WERI-Rb-1 (cell line): Measurements from ENCODE around the gene TBX18.

Source experiments
- DNase-seq: peaks from one replicate; pipeline ENCODE4 v3.0.0-alpha.2; 2020
- H3K27ac ChIP-seq: fragments of 250-450 bp; sonication (Bioruptor Pico); 2 replicates; pipeline ENCODE4 v1.5.1; 2020; ENCODE audit warnings: mild to moderate bottlenecking, moderate library complexity
- H3K27me3 ChIP-seq: fragments of 250-450 bp; sonication (Bioruptor Pico); 2 replicates; pipeline ENCODE4 v1.5.1; 2021; ENCODE audit warnings: mild to moderate bottlenecking, low read depth, moderate library complexity; ENCODE audit not compliant: insufficient read depth, severe bottlenecking
- H3K36me3 ChIP-seq: fragments of 250-450 bp; sonication (Bioruptor Pico); 2 replicates; pipeline ENCODE4 v1.5.1; 2020; ENCODE audit warnings: mild to moderate bottlenecking, moderate library complexity
- H3K4me3 ChIP-seq: 2 replicates; pipeline ENCODE4 v1.5.1; 2011; ENCODE audit warnings: low read depth, mild to moderate bottlenecking, control low read depth, low read length
- H3K9me3 ChIP-seq: fragments of 250-450 bp; sonication (Bioruptor Pico); 2 replicates; pipeline ENCODE4 v1.5.1; 2021; ENCODE audit warnings: mild to moderate bottlenecking, moderate library complexity; ENCODE audit not compliant: severe bottlenecking
- CTCF ChIP-seq: IDR thresholded peaks from 2 replicates; pipeline ENCODE4 v1.5.1; 2011; ENCODE audit warnings: low read depth, mild to moderate bottlenecking, control low read depth, inconsistent platforms, low read length

The TBX18 gene

DNA sequence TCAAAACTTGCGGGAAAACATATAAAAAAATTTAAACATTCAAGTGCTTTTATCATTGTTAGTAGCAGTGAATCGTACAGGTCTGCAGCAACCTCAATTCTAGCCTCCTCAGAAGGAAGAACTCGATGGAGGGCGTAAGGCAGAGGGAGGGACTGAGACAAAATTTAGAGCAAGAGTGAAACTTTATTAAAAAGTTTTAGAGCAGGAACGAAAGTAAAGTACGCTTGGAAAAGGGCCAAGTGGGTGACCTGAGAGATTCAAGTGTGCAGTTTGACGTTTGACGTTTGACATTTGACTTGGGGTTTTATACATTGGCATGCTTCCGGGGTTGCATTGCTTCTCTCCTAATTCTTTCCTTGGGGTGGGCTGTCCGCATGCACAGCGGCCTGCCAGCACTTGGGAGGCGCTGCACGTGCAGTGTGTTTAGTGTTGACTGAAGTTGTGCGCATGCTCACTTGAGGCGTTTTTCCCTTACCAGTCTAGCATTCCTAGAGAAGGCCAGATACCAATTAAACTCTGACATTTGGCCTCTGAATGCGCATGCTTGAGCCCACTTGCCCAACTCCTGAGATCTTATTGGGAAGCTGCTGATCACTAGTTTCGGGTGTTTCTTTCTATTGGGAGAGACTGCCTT lies 82.6 kb downstream of the TBX18 start:
- no peak overlapping the region for H3K27ac ChIP-seq
- no peak for TF ChIP-seq CTCF
- H3K4me3 ChIP-seq = no peak overlapping the region

GRCh38 chr6:84675651-84676050 lies 88.7 kb downstream of the TBX18 start:
- Histone ChIP-seq H3K9me3 (no peaks in the 10 kb centered on the region), H3K27ac (no peak overlapping the region), H3K36me3 (no peaks in the 10 kb centered on the region), H3K4me3 (no peak overlapping the region), H3K27me3 (no peaks in the 10 kb centered on the region)
- no peak for DNase-seq
- no peak for TF ChIP-seq CTCF

More for the DNA sequence above, 82.6 kb downstream of the TBX18 start:
- Histone ChIP-seq H3K36me3 (no peaks in the 10 kb centered on the region), H3K9me3 (peaks cover 4% of the 10 kb centered on the region), H3K27me3 (no peaks in the 10 kb centered on the region)
- DNase-seq = no peak

- no peak for DNase-seq
- Histone ChIP-seq H3K36me3 (no peaks in the 10 kb centered on the region), H3K27me3 (no peaks in the 10 kb centered on the region), H3K4me3 (no peak overlapping the region), H3K9me3 (no peaks in the 10 kb centered on the region), H3K27ac (no peak overlapping the region)
- TF ChIP-seq CTCF = no peak
Measured at GRCh38 chr6:84674395-84674794, 90.0 kb downstream of the TBX18 start.

DNA sequence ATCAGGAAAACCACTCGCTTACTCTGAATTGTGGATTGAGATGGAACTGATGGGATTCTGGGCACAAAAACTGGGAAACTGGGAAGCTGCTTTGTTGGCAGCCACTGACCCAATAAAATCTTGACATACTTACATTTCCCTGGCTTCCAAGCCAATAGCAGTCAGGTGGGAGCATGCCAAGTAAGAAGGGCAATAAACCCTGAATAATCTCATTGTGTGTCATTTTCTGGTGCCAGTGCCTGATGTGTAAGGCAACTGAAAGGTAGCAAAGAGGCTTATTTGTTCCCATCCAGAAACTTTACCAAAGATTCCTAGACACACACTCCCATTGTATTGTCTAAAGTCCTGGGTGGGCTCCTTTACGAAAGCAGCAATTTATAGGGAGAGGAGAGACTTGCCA lies 93.2 kb downstream of the TBX18 start:
- no peaks in the 10 kb centered on the region for H3K9me3 ChIP-seq
- H3K27ac ChIP-seq = no peak overlapping the region
- H3K4me3 ChIP-seq = no peak overlapping the region
- TF ChIP-seq CTCF = no peak
- no peaks in the 10 kb centered on the region for H3K27me3 ChIP-seq
- H3K36me3 ChIP-seq = no peaks in the 10 kb centered on the region
- DNase-seq = no peak

DNA sequence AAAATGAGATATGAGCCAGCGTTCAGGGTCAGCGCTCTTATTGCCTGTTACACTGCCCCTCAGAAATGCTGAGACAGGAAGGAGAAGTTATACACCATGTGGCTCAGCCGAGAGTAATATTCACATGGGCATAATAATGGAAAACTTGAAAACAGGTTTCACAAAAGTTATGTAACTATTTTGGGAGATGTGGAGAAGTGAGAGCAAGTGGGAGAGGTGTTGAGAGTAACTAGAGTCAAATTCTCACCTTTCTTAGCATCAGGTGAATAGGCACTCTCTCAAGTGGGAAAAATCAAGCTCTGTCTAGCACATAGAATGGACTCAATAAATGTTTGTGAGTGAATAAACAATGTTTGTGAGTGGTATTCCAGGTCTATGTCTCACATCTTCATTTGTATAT lies 94.5 kb downstream of the TBX18 start:
- DNase-seq = no peak
- Histone ChIP-seq H3K27me3 (no peaks in the 10 kb centered on the region), H3K9me3 (no peaks in the 10 kb centered on the region), H3K4me3 (no peak overlapping the region), H3K36me3 (no peaks in the 10 kb centered on the region), H3K27ac (no peak overlapping the region)
- no peak for TF ChIP-seq CTCF
